Measurements from ENCODE around the gene ARID3C.

The ARID3C gene

GRCh38 chr9:34665381-34666250 lies 36.8 kb upstream of the ARID3C start:
- H3K4me3 ChIP-seq (replicated peaks in 1 of 2; ENCODE audit: low read depth in 2 of 2, low read length in 2 of 2): peak overlapping the region; percentile 80 to 87
- DNase-seq (ENCODE audit: low read depth in 2 of 2): peak; percentile 96 to 98
- TF ChIP-seq CTCF (IDR thresholded peaks at IDR 0.05; ENCODE audit: low read depth, low read length): no peak

GRCh38 chr9:34665067-34665380 lies 36.2 kb upstream of the ARID3C start:
- DNase-seq (ENCODE audit: low read depth in 2 of 2): no peak
- H3K4me3 ChIP-seq (replicated peaks in 1 of 2; ENCODE audit: low read depth in 2 of 2, low read length in 2 of 2): peak overlapping the region; percentile 61 to 62
- no peak for TF ChIP-seq CTCF (IDR thresholded peaks at IDR 0.05; ENCODE audit: low read depth, low read length)

- peak; percentile 93 for TF ChIP-seq CTCF (IDR thresholded peaks at IDR 0.05; ENCODE audit: low read depth, low read length)
- peak; percentile 80 to 87 for DNase-seq (ENCODE audit: low read depth in 2 of 2)
- peak overlapping the region; percentile 61 to 62 for H3K4me3 ChIP-seq (replicated peaks in 1 of 2; ENCODE audit: low read depth in 2 of 2, low read length in 2 of 2)
Observed at GRCh38 chr9:34664281-34665066, 35.6 kb upstream of the ARID3C start.

- TF ChIP-seq CTCF (IDR thresholded peaks at IDR 0.05; ENCODE audit: low read depth, low read length): no peak
- DNase-seq (ENCODE audit: low read depth in 2 of 2): no peak
Observed at GRCh38 chr9:34663303-34663605, 34.4 kb upstream of the ARID3C start.

GRCh38 chr9:34662526-34663302 lies 33.8 kb upstream of the ARID3C start, which contains the start of gene CCL27:
TSS of gene CCL27 (minus strand) at chr9:34662657. CDS start at chr9:34662633, 24 bp downstream.
- no peak within 1 kb of the TSS for H3K4me3 ChIP-seq (replicated peaks in 1 of 2; ENCODE audit: low read depth in 2 of 2, low read length in 2 of 2)
- no peak for DNase-seq (ENCODE audit: low read depth in 2 of 2)
- TF ChIP-seq CTCF (IDR thresholded peaks at IDR 0.05; ENCODE audit: low read depth, low read length): no peak

More at GRCh38 chr9:34663303-34663605, 34.4 kb upstream of the ARID3C start:
- H3K4me3 ChIP-seq (replicated peaks in 1 of 2; ENCODE audit: low read depth in 2 of 2, low read length in 2 of 2): no peak overlapping the region

- no peak overlapping the region for H3K4me3 ChIP-seq (replicated peaks in 1 of 2; ENCODE audit: low read depth in 2 of 2, low read length in 2 of 2)
- peak in 1 of 2 donors; percentile 22 for DNase-seq (ENCODE audit: low read depth in 2 of 2)
- TF ChIP-seq CTCF (IDR thresholded peaks at IDR 0.05; ENCODE audit: low read depth, low read length): no peak
Observed at GRCh38 chr9:34659592-34660253, 30.9 kb upstream of the ARID3C start.

All from cardiac fibroblast (primary cell).